ENCODE measurements around the gene RALGAPA2. TPM values are rescaled to one million over a fixed set of nuclear protein-coding genes. Genes with fewer than 3 reads are reported as not detected.

Gene RALGAPA2
- total RNA-seq, 1 donor from 2014 or later = 30.3 TPM

- no peak for TF ChIP-seq CTCF (IDR thresholded peaks at IDR 0.05; ENCODE audit: unreplicated experiment)
- Mint-ChIP-seq H3K27ac (ENCODE audit: unreplicated experiment) (no peak overlapping the region), H3K4me3 (ENCODE audit: unreplicated experiment) (no peak overlapping the region), H3K9me3 (ENCODE audit: unreplicated experiment) (no peaks in the 10 kb centered on the region), H3K36me3 (ENCODE audit: low read depth, unreplicated experiment) (no peaks in the 10 kb centered on the region), H3K27me3 (ENCODE audit: unreplicated experiment) (peaks cover 7% of the 10 kb centered on the region), H3K4me1 (ENCODE audit: unreplicated experiment) (peaks cover 27% of the 10 kb centered on the region)
- DNase-seq (ENCODE audit: low spot score) = no peak
These were observed 28.9 kb upstream of the RALGAPA2 start for GRCh38 chr20:20741087-20742045.

GRCh38 chr20:20740541-20740940 is 28.1 kb upstream of the RALGAPA2 start:
- no peak for TF ChIP-seq CTCF (IDR thresholded peaks at IDR 0.05; ENCODE audit: unreplicated experiment)
- no peaks in the 10 kb centered on the region for H3K36me3 Mint-ChIP-seq (ENCODE audit: low read depth, unreplicated experiment)

GRCh38 chr20:20737158-20737557 is 24.7 kb upstream of the RALGAPA2 start:
- Mint-ChIP-seq H3K36me3 (ENCODE audit: low read depth, unreplicated experiment) (no peaks in the 10 kb centered on the region), H3K9me3 (ENCODE audit: unreplicated experiment) (no peaks in the 10 kb centered on the region)
- TF ChIP-seq CTCF (IDR thresholded peaks at IDR 0.05; ENCODE audit: unreplicated experiment) = no peak

More at GRCh38 chr20:20740541-20740940, 28.1 kb upstream of the RALGAPA2 start:
- Mint-ChIP-seq H3K27ac (ENCODE audit: unreplicated experiment) (no peak overlapping the region), H3K9me3 (ENCODE audit: unreplicated experiment) (no peaks in the 10 kb centered on the region), H3K4me3 (ENCODE audit: unreplicated experiment) (no peak overlapping the region), H3K27me3 (ENCODE audit: unreplicated experiment) (peaks cover 7% of the 10 kb centered on the region), H3K4me1 (ENCODE audit: unreplicated experiment) (peaks cover 27% of the 10 kb centered on the region)
- no peak for DNase-seq (ENCODE audit: low spot score)

GRCh38 chr20:20736303-20736702 is 23.9 kb upstream of the RALGAPA2 start:
- no peaks in the 10 kb centered on the region for H3K9me3 Mint-ChIP-seq (ENCODE audit: unreplicated experiment)
- H3K27ac Mint-ChIP-seq (ENCODE audit: unreplicated experiment) = no peak overlapping the region

More at GRCh38 chr20:20737158-20737557, 24.7 kb upstream of the RALGAPA2 start:
- H3K4me1 Mint-ChIP-seq (ENCODE audit: unreplicated experiment) = peaks cover 15% of the 10 kb centered on the region
- DNase-seq (ENCODE audit: low spot score) = no peak
- H3K27me3 Mint-ChIP-seq (ENCODE audit: unreplicated experiment) = peaks cover 2% of the 10 kb centered on the region
- H3K27ac Mint-ChIP-seq (ENCODE audit: unreplicated experiment) = no peak overlapping the region
- no peak overlapping the region for H3K4me3 Mint-ChIP-seq (ENCODE audit: unreplicated experiment)

More at GRCh38 chr20:20736303-20736702, 23.9 kb upstream of the RALGAPA2 start:
- no peak for DNase-seq (ENCODE audit: low spot score)
- H3K36me3 Mint-ChIP-seq (ENCODE audit: low read depth, unreplicated experiment) = no peaks in the 10 kb centered on the region
- TF ChIP-seq CTCF (IDR thresholded peaks at IDR 0.05; ENCODE audit: unreplicated experiment) = no peak
- no peak overlapping the region for H3K4me3 Mint-ChIP-seq (ENCODE audit: unreplicated experiment)
- H3K4me1 Mint-ChIP-seq (ENCODE audit: unreplicated experiment) = peaks cover 21% of the 10 kb centered on the region
- H3K27me3 Mint-ChIP-seq (ENCODE audit: unreplicated experiment) = peaks cover 2% of the 10 kb centered on the region
